T-helper 2 cell treated with Interferon-gamma antibody and Interleukin-4, amounts not matched to agents 5 μg/mL and 100 μg/mL, for 36 hours (primary cell): ENCODE data around the gene PSMD1.
"Not testable (repeated sequence)": the region's sequence is repeated elsewhere in the genome, so short reads cannot be mapped to it uniquely, and the experiment has no call there.

Experiments used
- DNase-seq: peaks from one replicate; pipeline ENCODE4 v3.0.0; 2021; ENCODE audit warnings: low spot score
- H3K27ac Mint-ChIP-seq: one replicate; pipeline ENCODE4 v1.8.0; 2021; ENCODE audit warnings: mild to moderate bottlenecking, mixed read lengths
- H3K27me3 Mint-ChIP-seq: one replicate; pipeline ENCODE4 v1.8.0; 2021; ENCODE audit warnings: low read depth, mixed read lengths
- H3K36me3 Mint-ChIP-seq: one replicate; pipeline ENCODE4 v1.8.0; 2021; ENCODE audit warnings: low read depth, mixed read lengths
- H3K4me1 Mint-ChIP-seq: one replicate; pipeline ENCODE4 v1.8.0; 2021; ENCODE audit warnings: low read depth, mixed read lengths
- H3K4me3 Mint-ChIP-seq: one replicate; pipeline ENCODE4 v1.8.0; 2022; ENCODE audit warnings: mild to moderate bottlenecking, moderate library complexity, mixed read lengths
- H3K9me3 Mint-ChIP-seq: one replicate; pipeline ENCODE4 v1.8.0; 2021; ENCODE audit warnings: mixed read lengths

Gene PSMD1

DNA sequence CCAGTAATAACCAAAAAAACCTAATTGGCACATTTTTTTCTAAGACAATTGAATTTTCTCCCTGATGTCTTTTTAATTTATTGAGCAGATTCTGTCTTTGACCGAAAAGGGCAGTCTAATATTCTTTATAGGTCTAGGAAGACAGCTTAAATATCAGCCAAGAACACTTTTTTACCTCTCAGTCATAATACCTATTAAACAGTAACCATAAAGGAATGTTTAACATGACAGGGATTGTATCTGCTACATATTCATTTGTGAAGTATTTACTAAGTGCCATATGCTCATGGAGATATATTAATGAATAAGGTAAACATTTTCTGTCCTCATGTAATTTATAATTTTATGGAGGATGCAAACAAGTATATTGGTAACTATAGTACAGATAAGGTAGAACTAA, 71.3 kb downstream of the PSMD1 start:
- Mint-ChIP-seq H3K9me3 (no peaks in the 10 kb centered on the region), H3K4me3 (no peak overlapping the region), H3K4me1 (peaks cover 45% of the 10 kb centered on the region), H3K27ac (no peak overlapping the region), H3K27me3 (no peaks in the 10 kb centered on the region), H3K36me3 (peaks cover 5% of the 10 kb centered on the region)
- DNase-seq, result no peak

DNA sequence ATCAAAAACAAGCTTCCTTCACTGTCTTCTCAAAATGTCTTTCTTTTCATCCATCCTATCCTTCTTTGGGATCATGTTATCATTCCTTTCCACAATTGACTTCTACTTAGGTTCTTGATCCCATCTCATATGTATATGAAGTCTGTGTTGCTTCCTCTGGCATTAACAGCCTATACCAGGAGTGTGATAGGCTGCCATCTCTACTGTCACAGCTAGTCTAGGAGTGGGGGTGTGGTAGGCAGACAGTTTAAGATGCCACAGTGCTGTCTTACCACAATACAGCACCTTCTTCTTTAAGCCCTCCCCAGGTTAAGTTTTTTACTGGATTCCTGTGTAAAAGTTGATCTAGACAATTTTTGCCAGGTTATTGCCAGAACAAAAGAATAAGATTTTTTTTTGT, 71.9 kb downstream of the PSMD1 start:
- Mint-ChIP-seq H3K4me3 (no peak overlapping the region), H3K4me1 (peaks cover 41% of the 10 kb centered on the region), H3K36me3 (peaks cover 5% of the 10 kb centered on the region), H3K27ac (peak overlapping the region; percentile 4), H3K27me3 (no peaks in the 10 kb centered on the region), H3K9me3 (no peaks in the 10 kb centered on the region)
- no peak for DNase-seq

DNA sequence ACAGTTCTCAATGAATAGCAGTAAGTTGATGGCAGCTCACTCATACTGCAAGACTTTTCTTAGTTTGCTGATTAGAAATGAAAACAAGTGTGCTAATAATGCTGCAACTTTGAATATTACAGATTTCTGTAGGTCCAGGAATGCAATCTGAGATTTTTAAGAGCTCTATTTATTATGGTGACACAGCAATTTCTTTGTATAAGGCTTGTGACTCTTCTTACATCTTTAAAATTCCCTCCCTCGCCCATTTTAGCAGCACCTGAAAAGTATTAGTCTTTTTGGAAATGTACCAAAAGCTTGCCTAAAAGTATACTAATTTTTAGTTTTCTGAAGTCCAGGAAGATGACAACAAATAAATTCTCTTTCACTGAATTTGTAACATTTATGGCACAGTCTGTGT, 72.5 kb downstream of the PSMD1 start:
- DNase-seq, result no peak
- Mint-ChIP-seq H3K36me3 (peaks cover 5% of the 10 kb centered on the region), H3K9me3 (no peaks in the 10 kb centered on the region), H3K4me1 (peaks cover 34% of the 10 kb centered on the region), H3K27me3 (no peaks in the 10 kb centered on the region), H3K4me3 (no peak overlapping the region), H3K27ac (no peak overlapping the region)

DNA sequence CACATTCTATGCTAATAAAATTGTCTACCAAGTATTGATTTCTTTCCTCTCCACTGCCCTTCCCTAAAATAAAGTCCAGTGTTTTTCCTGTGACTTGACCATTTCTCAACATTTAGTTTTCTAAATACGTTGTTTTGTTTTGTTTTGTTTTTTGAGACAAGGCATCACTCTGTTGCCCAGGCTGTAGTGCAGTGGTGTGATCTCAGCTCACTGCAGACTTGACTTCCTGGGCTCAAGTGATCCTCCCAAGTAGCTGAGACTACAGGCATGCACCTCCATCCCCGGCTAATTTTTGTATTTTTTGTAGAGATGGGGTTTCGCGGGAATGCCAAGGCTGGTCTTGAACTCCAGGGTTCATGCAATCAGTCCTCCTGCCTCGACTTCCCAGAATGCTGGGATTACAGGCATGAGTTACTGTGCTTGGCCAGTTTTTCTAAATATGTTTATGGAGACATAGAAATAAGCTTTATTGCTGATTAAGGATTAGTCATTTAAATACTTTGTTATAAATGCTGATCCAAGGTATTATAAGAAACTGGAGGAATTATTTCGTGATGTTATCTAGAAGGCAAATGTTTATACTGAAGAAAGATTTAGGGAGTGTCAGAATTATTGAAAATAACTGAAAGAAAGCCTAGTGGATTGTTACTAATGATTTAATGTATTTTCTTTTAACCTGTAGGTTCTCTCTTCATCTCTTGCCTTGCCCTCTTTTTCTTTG, 73.8 kb downstream of the PSMD1 start:
- Mint-ChIP-seq H3K36me3 (peaks cover 5% of the 10 kb centered on the region), H3K27me3 (no peaks in the 10 kb centered on the region), H3K9me3 (no peaks in the 10 kb centered on the region), H3K4me3 (no peak overlapping the region), H3K4me1 (peaks cover 26% of the 10 kb centered on the region), H3K27ac (no peak overlapping the region)
- DNase-seq, result no peak

DNA sequence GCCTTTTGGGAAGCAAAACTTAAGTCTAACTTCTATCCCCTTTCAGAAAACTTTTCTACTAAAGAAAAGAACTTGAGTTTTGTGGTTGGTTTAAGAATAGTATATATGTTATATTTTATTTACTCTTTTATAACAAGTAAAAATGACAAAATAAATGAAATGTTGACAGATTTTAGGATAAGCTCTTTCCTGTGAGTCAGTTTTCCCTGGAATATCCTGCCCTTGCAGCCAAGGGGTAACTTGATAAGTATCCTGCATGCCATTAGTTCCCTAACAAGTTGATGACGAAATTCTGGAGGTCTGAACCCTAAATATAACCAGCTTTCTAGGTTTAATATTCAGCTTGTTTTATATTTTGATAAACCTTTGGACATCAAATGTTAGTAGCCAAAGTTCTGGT, 75.5 kb downstream of the PSMD1 start:
- Mint-ChIP-seq H3K4me1 (peaks cover 19% of the 10 kb centered on the region), H3K4me3 (no peak overlapping the region), H3K9me3 (no peaks in the 10 kb centered on the region), H3K36me3 (peaks cover 2% of the 10 kb centered on the region), H3K27me3 (no peaks in the 10 kb centered on the region), H3K27ac (no peak overlapping the region)
- DNase-seq, result no peak

DNA sequence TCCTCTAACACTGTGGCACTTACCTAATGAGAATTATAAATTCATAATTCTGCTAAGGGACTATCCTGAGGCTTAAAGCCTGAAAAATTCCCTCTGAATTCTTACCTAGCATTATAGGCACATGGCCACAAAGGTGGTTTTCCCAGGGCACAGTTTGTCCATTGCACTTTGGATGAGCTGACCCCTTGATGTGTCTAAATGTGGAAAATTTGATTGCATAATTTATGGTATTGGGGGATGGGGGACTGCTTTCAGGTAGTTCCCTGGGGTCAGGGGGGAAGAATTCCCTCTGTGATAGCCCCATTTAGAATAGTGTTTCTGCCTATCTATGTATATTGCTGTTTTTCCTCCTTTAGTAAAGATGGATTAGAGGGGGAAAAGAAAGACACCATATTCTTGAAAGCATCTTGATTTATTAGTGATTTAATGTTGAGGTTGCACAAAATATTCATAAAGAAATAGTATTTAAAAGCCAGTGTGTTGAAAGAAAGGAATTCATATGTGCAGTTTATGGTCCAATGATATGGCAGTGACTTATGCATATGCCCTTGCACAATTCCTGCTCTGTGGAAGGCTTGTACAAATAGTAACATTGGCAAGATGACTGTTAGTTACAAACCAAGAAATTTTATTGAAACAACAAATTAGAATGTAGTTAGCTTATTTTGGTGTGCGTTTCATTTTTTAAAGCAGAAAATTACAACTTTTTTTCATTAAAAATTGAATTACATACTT, 76.9 kb downstream of the PSMD1 start:
- no peak overlapping the region for H3K4me3 Mint-ChIP-seq
- H3K4me1 Mint-ChIP-seq, result peaks cover 16% of the 10 kb centered on the region
- H3K9me3 Mint-ChIP-seq, result no peaks in the 10 kb centered on the region
- H3K27ac Mint-ChIP-seq, result no peak overlapping the region
- H3K36me3 Mint-ChIP-seq, result peaks cover 2% of the 10 kb centered on the region
- H3K27me3 Mint-ChIP-seq, result no peaks in the 10 kb centered on the region
- no peak for DNase-seq

DNA sequence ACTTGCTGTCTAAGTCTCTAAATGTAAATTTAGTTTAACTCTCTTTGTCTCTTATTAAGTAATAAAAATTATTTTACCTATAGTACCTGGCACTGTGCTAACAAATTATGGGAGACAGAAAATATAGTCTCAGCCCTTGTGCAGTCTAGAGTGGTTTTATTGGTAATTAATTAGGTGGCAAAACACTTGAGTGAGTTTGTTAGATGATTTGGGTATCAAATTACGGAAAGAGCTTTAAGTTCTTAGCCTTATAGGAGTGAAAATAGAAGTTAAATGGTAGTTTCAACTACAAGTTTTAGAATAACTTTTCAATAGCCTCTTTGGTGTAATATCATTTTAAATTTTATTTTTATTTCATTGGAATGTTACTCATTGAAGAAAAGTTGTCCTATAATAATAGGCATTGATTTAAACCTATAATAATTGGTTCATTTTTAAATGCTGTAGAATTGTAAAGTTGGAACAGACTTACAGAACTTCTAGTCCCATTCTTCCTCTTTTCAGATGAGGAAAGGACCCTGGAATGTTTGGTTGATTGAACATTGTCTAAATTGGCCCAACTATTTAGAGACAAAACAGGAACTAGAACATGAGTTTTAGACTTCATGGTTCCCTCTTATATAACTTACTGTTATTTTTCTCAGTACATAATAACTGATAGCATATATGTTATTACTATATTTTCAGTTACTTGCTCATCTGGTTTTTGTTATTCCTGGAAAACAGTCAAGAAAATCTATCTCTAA, 78.4 kb downstream of the PSMD1 start:
- no peak overlapping the region for H3K4me3 Mint-ChIP-seq
- DNase-seq, result no peak
- no peak overlapping the region for H3K27ac Mint-ChIP-seq
- H3K36me3 Mint-ChIP-seq, result peaks cover 2% of the 10 kb centered on the region
- H3K27me3 Mint-ChIP-seq, result no peaks in the 10 kb centered on the region
- H3K4me1 Mint-ChIP-seq, result peaks cover 11% of the 10 kb centered on the region
- H3K9me3 Mint-ChIP-seq, result no peaks in the 10 kb centered on the region

DNA sequence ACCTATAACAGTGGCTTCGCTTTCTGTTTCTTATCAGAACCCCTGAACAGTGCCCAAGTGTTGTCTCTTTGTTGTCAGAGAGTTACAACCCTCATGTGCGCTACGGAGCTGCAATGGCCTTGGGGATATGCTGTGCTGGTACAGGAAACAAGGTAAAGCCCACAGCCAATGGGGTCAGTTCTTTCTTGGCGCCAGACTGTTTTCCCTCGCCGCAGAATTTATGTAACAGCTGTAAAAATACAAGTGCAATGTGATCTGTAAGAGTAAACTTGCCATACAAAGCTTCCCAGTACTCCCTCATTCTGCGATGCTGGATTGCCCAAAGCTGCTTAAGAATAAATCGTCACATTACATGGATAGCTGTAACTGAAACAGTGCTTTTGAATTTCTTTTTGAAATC, 82.0 kb downstream of the PSMD1 start:
- Mint-ChIP-seq H3K27ac (no peak overlapping the region), H3K9me3 (no peaks in the 10 kb centered on the region), H3K4me3 (no peak overlapping the region), H3K27me3 (no peaks in the 10 kb centered on the region), H3K4me1 (peaks cover 3% of the 10 kb centered on the region), H3K36me3 (peaks cover 1% of the 10 kb centered on the region)
- DNase-seq, result no peak

DNA sequence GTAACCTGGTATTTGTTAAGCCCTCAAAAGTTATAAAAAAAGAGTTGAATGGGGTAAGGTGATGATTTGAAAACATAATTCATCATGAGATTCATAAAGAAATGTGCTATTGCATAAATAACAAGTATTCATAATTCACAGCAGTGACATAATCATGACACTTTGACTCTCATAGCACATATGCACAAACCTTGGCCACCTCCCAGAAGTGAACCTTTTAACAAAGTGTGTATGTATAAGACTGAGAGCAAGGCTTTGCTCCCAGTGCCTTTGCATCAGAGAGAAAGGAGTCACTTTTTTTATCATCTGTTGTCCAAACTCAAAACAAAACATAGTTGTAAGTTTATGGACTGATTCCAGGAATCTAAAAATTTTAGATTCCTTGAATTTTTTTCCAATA, 83.1 kb downstream of the PSMD1 start:
- H3K36me3 Mint-ChIP-seq, result peaks cover 1% of the 10 kb centered on the region
- H3K4me1 Mint-ChIP-seq, result no peaks in the 10 kb centered on the region
- no peak for DNase-seq
- no peaks in the 10 kb centered on the region for H3K9me3 Mint-ChIP-seq
- H3K27me3 Mint-ChIP-seq, result no peaks in the 10 kb centered on the region
- H3K4me3 Mint-ChIP-seq, result no peak overlapping the region
- no peak overlapping the region for H3K27ac Mint-ChIP-seq

DNA sequence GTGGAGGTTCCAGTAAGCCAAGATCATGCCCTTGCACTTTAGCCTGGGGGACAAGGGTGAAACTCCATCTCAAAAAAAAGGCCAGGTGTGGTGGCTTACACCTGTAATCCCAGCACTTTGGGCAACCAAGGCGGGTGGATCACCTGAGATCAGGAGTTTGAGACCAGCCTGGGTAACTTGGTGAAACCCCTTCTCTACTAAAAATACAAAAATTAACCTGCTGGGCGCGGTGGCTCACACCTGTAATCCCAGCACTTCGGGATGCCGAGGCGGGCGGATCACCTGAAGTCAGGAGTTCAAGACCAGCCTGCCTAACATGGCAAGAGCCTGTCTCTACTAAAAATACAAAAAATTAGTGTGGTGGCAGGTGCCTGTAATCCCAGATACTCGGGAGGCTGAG, 84.1 kb downstream of the PSMD1 start:
- not testable (repeated sequence) for H3K4me1 Mint-ChIP-seq, H3K27ac Mint-ChIP-seq, H3K27me3 Mint-ChIP-seq, H3K9me3 Mint-ChIP-seq, H3K36me3 Mint-ChIP-seq, DNase-seq, H3K4me3 Mint-ChIP-seq

DNA sequence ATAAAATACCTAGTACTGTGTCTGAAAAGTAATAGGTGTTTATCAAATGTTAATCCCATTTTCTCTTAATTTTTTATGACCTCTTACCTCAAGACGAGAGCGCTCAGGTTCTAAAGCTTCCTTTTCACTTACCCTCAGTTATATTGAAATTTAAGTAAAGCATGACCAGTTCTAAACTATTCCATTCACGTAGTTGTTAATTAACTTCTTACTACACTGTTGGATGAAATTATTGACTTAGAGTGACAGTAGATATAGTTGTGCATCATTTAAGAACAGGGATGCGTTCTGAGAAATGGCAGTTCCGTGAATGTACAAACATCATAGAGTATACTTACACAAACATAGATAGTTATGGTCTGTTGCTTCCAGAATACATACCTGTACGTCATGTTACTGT, 88.2 kb downstream of the PSMD1 start:
- H3K4me1 Mint-ChIP-seq, result no peaks in the 10 kb centered on the region
- H3K4me3 Mint-ChIP-seq, result no peak overlapping the region
- no peak overlapping the region for H3K27ac Mint-ChIP-seq
- H3K9me3 Mint-ChIP-seq, result no peaks in the 10 kb centered on the region
- peaks cover 12% of the 10 kb centered on the region for H3K36me3 Mint-ChIP-seq
- DNase-seq, result no peak
- no peaks in the 10 kb centered on the region for H3K27me3 Mint-ChIP-seq

DNA sequence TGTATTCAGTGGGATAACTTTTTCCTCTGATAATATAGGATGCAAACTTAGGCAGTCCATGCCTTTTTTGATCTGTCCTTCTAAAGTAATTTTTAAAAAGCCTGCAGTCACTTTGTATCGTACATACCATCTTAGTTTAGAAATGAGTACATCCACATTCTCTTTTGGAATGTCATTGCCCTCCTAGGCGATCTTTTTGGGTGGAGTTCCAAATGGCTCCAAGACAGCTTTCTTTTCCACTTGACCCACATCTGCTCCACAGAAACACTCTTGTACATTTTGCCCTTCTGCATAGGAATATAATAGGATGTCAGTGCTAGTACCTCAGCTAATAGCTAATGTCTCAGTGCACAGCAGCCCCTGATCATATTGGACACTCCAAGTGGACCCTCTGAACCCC, 90.0 kb downstream of the PSMD1 start:
- DNase-seq, result no peak
- peaks cover 11% of the 10 kb centered on the region for H3K36me3 Mint-ChIP-seq
- H3K27me3 Mint-ChIP-seq, result no peaks in the 10 kb centered on the region
- H3K4me3 Mint-ChIP-seq, result no peak overlapping the region
- H3K4me1 Mint-ChIP-seq, result no peaks in the 10 kb centered on the region
- no peaks in the 10 kb centered on the region for H3K9me3 Mint-ChIP-seq
- peak overlapping the region; percentile 11 for H3K27ac Mint-ChIP-seq

DNA sequence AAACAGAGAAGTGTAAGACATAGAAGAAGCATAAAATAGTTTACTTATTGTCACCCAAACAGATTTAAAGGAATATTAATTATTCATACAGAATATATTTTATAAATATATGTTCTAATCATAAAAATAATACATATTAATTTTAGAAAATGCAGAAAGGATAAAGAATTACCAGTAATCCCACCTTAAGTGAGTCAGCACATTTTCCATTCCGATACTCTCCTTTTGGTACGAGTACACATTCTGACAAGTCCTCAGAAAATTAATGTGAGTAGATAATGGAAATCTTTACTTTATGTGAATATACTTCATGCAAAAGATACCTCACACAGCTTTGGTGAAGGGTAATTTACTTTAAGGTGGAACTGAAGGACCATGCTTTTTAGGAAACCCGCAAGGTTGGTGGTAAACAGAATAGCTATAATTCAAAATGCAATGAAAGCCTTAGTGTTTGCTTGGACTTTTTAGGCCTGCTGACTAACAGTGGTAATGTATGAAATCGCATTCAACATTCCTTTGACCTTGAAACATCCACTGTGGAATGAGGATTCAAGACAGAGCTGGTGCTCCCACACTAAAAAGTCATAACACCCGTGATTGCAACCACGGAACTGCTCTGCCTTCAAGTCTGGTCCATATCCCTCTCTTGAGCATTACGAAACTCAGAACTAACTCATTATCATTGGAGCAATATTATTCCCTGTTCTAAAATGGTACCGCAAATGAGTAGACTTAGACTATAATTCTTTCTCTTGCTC, 96.3 kb downstream of the PSMD1 start:
- no peak overlapping the region for H3K4me3 Mint-ChIP-seq
- H3K4me1 Mint-ChIP-seq, result no peaks in the 10 kb centered on the region
- no peak for DNase-seq
- H3K27me3 Mint-ChIP-seq, result no peaks in the 10 kb centered on the region
- H3K36me3 Mint-ChIP-seq, result peaks cover 21% of the 10 kb centered on the region
- H3K9me3 Mint-ChIP-seq, result no peaks in the 10 kb centered on the region
- no peak overlapping the region for H3K27ac Mint-ChIP-seq

DNA sequence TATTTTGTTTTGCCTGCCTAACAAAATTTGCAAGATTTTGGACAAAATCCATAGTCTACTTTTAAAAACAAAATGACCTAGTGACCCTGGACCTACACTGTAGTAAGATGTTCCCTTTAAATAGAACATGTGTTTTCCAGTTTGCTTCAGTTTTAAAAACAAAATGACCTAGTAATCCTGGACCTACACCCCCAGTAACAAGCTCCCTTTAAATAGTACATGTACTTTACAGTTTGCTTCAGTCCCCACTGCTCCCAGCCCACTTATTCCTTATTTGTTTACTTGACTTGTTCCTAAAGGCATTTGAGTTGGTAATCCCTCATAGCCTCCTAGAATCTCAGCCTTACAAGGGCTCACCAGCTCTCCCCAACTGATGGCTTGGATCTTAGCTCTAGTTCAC, 102.6 kb downstream of the PSMD1 start:
- H3K9me3 Mint-ChIP-seq, result no peaks in the 10 kb centered on the region
- peaks cover 29% of the 10 kb centered on the region for H3K36me3 Mint-ChIP-seq
- DNase-seq, result no peak
- peaks cover 5% of the 10 kb centered on the region for H3K4me1 Mint-ChIP-seq
- H3K27ac Mint-ChIP-seq, result no peak overlapping the region
- H3K4me3 Mint-ChIP-seq, result no peak overlapping the region
- no peaks in the 10 kb centered on the region for H3K27me3 Mint-ChIP-seq
